Thoracic aorta (tissue), 2 donors: ENCODE results near the gene PTAR1. TPM values are rescaled to one million over a fixed set of nuclear protein-coding genes. Genes with fewer than 3 reads are reported as not detected.

Experiments
- ATAC-seq: fragments of 150-250 bp; one replicate; pipeline ENCODE4 v1.8.0; 2017; ENCODE audit warnings: low read depth; ENCODE audit not compliant: insufficient number of reproducible peaks, low FRiP score
- DNase-seq: peaks from one replicate; pipeline ENCODE4 v3.0.0-alpha.2; 2020; ENCODE audit warnings: low spot score
- H3K27ac ChIP-seq, 2 donors: fragments of 200-600 bp; sonication (generic); 1 replicate in 1 of 2; 2 replicates in 1 of 2; pipeline ENCODE4 v1.5.1; 2016; ENCODE audit warnings: mild to moderate bottlenecking in 2 of 2, moderate library complexity in 2 of 2
- H3K27me3 ChIP-seq: fragments of 200-600 bp; sonication (generic); replicated peaks from 2 replicates; pipeline ENCODE4 v1.6.0; 2016; ENCODE audit warnings: mild to moderate bottlenecking; ENCODE audit not compliant: insufficient read depth
- H3K36me3 ChIP-seq: fragments of 200-600 bp; sonication (generic); one replicate; pipeline ENCODE4 v1.5.1; 2016
- H3K4me1 ChIP-seq, 2 donors: fragments of 200-600 bp; sonication (generic); 1 replicate in 1 of 2; 2 replicates in 1 of 2; pipeline versions ENCODE4 v1.5.1 to v1.6.0; 2016; ENCODE audit warnings: low read depth in 2 of 2, mild to moderate bottlenecking in 1 of 2; ENCODE audit not compliant: control insufficient read depth in 1 of 2
- H3K4me3 ChIP-seq: fragments of 200-600 bp; sonication (generic); 2 replicates; pipeline ENCODE4 v1.5.1; 2016; ENCODE audit warnings: mild to moderate bottlenecking
- H3K9me3 ChIP-seq: fragments of 200-600 bp; sonication (generic); 2 replicates; pipeline ENCODE4 v1.5.1; 2016
- CTCF ChIP-seq: fragments of 200-600 bp; sonication (generic); IDR thresholded peaks from one replicate; pipeline ENCODE4 v1.5.1; 2019; ENCODE audit warnings: antibody characterized with exemption
- total RNA-seq, 2 donors: library from RNA; depleted of rRNA; stranded (reverse); fragments of >200 nt; gene quantifications; one replicate each; pipeline versions ENCODE4 v1.1.0 to v1.2.3, GENCODE V29; 2016

The PTAR1 gene
- total RNA-seq, 2 donors from 2014 or later: 55.1 to 55.5 TPM

GRCh38 chr9:69719367-69719766, 40.4 kb downstream of the PTAR1 start:
- no peak for ATAC-seq
- H3K27me3 ChIP-seq: no peaks in the 10 kb centered on the region
- DNase-seq: no peak
- H3K4me3 ChIP-seq: no peak overlapping the region
- H3K27ac ChIP-seq: no peak overlapping the region
- TF ChIP-seq CTCF: no peak
- H3K9me3 ChIP-seq: no peaks in the 10 kb centered on the region
- peaks cover 12% of the 10 kb centered on the region for H3K36me3 ChIP-seq
- H3K4me1 ChIP-seq: no peaks in the 10 kb centered on the region

GRCh38 chr9:69718218-69718617, 41.6 kb downstream of the PTAR1 start:
- Histone ChIP-seq H3K4me1 (no peaks in the 10 kb centered on the region), H3K27me3 (no peaks in the 10 kb centered on the region), H3K9me3 (no peaks in the 10 kb centered on the region), H3K4me3 (no peak overlapping the region), H3K27ac (no peak overlapping the region), H3K36me3 (peaks cover 12% of the 10 kb centered on the region)
- DNase-seq: no peak
- no peak for ATAC-seq
- no peak for TF ChIP-seq CTCF

GRCh38 chr9:69715825-69716224, 44.0 kb downstream of the PTAR1 start:
- DNase-seq (no peak), ATAC-seq (no peak)
- Histone ChIP-seq H3K36me3 (peaks cover 5% of the 10 kb centered on the region), H3K9me3 (no peaks in the 10 kb centered on the region), H3K4me1 (no peaks in the 10 kb centered on the region), H3K27me3 (no peaks in the 10 kb centered on the region), H3K4me3 (no peak overlapping the region), H3K27ac (no peak overlapping the region)
- no peak for TF ChIP-seq CTCF

- Histone ChIP-seq H3K4me3 (no peak overlapping the region), H3K36me3 (peaks cover 5% of the 10 kb centered on the region), H3K27ac (no peak overlapping the region), H3K9me3 (no peaks in the 10 kb centered on the region), H3K4me1 (no peaks in the 10 kb centered on the region), H3K27me3 (no peaks in the 10 kb centered on the region)
- TF ChIP-seq CTCF: no peak
- ATAC-seq (no peak), DNase-seq (no peak)
Observed at GRCh38 chr9:69715096-69715495, 44.7 kb downstream of the PTAR1 start.

DNA sequence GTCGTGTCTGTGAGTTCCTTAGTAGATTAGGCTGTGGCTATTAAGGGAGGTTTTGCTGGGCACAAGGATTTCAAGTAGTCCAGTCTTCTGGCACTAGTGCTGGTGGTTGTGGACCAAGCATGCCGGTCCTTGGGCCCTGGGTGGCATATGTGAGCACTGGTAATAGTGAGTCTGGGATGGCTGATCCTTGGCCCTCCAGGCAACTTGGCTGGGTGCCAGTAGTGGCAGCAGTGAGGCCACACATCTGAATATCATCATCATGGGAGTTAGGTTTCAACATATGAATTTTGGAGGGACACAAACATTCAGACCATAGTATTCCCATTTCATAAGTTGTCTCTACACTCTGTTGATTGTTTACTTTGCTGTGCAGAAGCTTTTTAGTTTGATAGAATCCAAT, 62.3 kb downstream of the PTAR1 start:
- no peak for DNase-seq
- ATAC-seq: no peak

More for the DNA sequence above, 62.3 kb downstream of the PTAR1 start:
- Histone ChIP-seq H3K27ac (no peak overlapping the region), H3K4me1 (no peaks in the 10 kb centered on the region), H3K4me3 (no peak overlapping the region), H3K36me3 (no peaks in the 10 kb centered on the region), H3K9me3 (peaks cover 26% of the 10 kb centered on the region), H3K27me3 (no peaks in the 10 kb centered on the region)
- no peak for TF ChIP-seq CTCF
